Stimulated activated naive CD8-positive, alpha-beta T cell treated with anti-CD3 and anti-CD28 coated beads, Interleukin-15, amount 100 ng/mL, for 72 hours (primary cell): ENCODE results near the gene UPP1.

Experiments
- ATAC-seq: fragments of 150-1000 bp; cut with Tn5 transposase; 2 replicates; pipeline ENCODE4 v1.10.0; 2021; ENCODE audit warnings: mild to moderate bottlenecking, moderate library complexity
- DNase-seq, 2 donors: peaks; one replicate each; pipeline ENCODE4 v3.0.0; 2021 to 2022
- H3K27ac Mint-ChIP-seq, 2 donors: one replicate each; pipeline ENCODE4 v1.8.0; 2022; ENCODE audit warnings: mild to moderate bottlenecking in 2 of 2, mixed read lengths in 2 of 2, moderate library complexity in 2 of 2
- H3K27me3 Mint-ChIP-seq: one replicate; pipeline ENCODE4 v1.8.0; 2022; ENCODE audit warnings: mixed read lengths
- H3K4me1 Mint-ChIP-seq: one replicate; pipeline ENCODE4 v1.8.0; 2022; ENCODE audit warnings: mild to moderate bottlenecking, mixed read lengths
- H3K4me3 Mint-ChIP-seq, 2 donors: one replicate each; pipeline ENCODE4 v1.8.0; 2022; ENCODE audit warnings: mild to moderate bottlenecking in 2 of 2, mixed read lengths in 2 of 2, moderate library complexity in 1 of 2
- H3K9me3 Mint-ChIP-seq, 2 donors: one replicate each; pipeline ENCODE4 v1.8.0; 2022; ENCODE audit warnings: mixed read lengths in 2 of 2

UPP1 gene

DNA sequence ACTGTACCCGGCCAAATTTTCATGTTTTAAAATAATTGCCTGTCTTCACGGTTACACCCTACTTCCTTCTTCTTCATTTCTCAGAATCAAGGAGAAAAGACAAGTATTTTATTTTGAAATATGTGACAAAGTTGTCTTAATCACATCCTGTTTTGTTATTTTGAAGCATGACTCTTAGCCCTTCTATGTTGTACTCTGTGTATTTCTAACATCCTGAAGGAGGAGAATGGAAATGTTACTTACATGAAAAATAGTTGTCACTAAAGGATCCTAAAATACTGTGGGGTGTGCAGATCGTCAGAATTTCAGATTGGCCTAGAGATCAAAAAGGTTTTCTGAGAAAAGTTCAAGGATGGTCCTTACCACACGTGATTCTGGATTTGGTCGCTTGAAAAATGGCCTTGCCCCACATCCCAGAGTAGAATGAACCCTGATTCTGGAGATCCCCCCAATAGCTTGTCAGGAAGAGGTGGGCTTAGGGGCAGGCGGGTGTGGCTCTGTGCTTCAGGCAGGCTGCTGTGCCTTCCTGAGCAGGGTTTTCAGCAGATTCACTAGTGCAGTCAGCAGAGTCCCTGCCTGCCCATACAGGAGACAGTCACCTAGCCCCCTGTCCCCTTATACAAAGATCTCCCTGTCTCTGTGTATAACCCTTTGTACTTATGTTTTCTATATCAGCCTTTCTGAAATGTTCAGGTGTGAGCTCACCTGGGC, 8.6 kb downstream of the UPP1 start:
- Mint-ChIP-seq H3K27ac (peak overlapping the region; percentile 72 to 91), H3K4me3 (peak overlapping the region; percentile 43 to 60), H3K27me3 (no peaks in the 10 kb centered on the region), H3K9me3 (no peaks in the 10 kb centered on the region), H3K4me1 (peaks cover 67% of the 10 kb centered on the region)
- peak; percentile 68 for ATAC-seq
- DNase-seq: peak in 1 of 2 donors; percentile 14

DNA sequence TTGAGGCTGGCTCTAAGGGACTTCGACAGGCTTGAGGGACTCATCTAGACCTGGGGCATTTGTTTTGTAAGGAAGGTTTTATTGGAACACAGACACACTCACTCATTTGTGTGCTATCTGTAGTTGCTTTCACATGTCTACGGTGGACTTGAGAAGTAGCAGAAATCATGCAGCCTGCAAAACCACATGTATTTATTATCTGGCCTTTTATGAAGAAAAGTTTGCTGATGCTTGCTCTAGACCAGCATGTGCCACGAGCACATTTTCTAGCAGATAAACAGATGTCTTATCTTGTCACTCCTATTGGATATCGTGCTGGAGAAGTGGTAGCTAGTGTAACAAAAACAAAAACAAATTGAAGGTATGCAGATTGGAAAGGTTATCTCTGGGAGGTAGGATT, 9.8 kb downstream of the UPP1 start:
- Mint-ChIP-seq H3K27me3 (no peaks in the 10 kb centered on the region), H3K27ac (peak overlapping the region; percentile 72 to 91), H3K4me3 (no peak overlapping the region), H3K4me1 (peaks cover 58% of the 10 kb centered on the region), H3K9me3 (no peaks in the 10 kb centered on the region)
- ATAC-seq (no peak), DNase-seq (no peak)

DNA sequence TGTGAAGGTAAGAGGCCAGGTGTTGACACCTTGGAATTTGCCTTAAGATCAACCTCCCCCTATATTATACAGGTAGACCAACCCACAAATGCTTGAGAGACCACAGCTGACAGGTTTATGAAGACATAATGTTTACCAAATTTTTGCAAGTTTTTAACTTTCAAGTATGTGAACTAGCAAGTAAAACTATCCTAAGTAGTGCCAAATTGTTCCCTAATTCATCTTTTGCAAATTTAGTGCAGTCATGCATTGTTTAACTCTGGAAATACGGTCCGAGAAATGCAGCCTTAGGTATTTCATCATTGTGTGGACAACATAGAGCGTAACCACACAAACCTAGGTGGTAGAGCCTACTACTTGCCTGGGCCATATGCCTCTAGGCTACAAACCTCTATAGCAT, 10.7 kb downstream of the UPP1 start:
- Mint-ChIP-seq H3K4me1 (peaks cover 49% of the 10 kb centered on the region), H3K4me3 (no peak overlapping the region), H3K9me3 (no peaks in the 10 kb centered on the region), H3K27ac (no peak overlapping the region), H3K27me3 (no peaks in the 10 kb centered on the region)
- ATAC-seq: no peak
- no peak for DNase-seq

DNA sequence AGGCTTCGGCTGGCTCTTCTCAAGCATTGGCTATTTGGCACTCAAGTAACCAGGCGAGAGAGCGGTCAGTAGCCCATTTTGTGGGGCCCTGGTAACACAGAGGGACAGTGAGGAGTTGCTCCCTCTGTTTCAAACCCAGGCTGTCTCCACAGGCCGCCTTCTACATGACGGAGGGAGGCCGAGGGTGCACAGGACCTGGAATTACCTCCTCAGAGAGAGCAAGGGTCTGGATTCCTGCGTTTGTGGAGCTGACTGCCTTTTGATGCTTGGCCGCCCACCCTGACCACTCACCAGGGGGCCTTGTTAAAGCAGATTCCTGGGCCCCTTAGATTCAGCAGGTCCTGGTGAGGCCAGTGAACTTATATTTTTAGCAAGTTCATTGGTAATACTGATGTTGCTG, 12.3 kb downstream of the UPP1 start:
- no peaks in the 10 kb centered on the region for H3K9me3 Mint-ChIP-seq
- ATAC-seq: no peak
- DNase-seq: no peak
- no peak overlapping the region for H3K4me3 Mint-ChIP-seq
- no peaks in the 10 kb centered on the region for H3K27me3 Mint-ChIP-seq
- no peak overlapping the region for H3K27ac Mint-ChIP-seq
- H3K4me1 Mint-ChIP-seq: peaks cover 35% of the 10 kb centered on the region

DNA sequence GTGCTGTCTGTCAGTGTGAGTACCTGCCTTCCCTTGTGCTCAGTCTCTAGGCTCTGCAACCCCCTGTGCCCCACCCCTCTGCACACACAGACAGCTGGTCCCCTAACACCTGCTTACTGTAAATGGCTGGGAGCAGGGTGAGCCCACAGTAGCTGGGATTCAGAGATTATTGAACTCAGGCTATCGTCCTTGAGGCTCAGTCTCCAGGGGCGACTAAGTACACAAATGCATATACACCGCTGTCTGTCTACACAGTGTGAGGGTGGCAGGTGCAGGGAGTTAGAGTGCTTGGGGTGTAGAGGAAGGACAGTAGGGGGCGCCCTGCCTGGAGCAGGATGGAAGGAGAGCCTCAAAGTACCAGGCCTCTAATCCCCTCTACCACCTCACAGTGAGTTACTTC, 12.9 kb downstream of the UPP1 start:
- Mint-ChIP-seq H3K9me3 (no peaks in the 10 kb centered on the region), H3K4me1 (peaks cover 28% of the 10 kb centered on the region), H3K27ac (no peak overlapping the region), H3K27me3 (no peaks in the 10 kb centered on the region), H3K4me3 (no peak overlapping the region)
- DNase-seq (no peak), ATAC-seq (peak; percentile 31)

DNA sequence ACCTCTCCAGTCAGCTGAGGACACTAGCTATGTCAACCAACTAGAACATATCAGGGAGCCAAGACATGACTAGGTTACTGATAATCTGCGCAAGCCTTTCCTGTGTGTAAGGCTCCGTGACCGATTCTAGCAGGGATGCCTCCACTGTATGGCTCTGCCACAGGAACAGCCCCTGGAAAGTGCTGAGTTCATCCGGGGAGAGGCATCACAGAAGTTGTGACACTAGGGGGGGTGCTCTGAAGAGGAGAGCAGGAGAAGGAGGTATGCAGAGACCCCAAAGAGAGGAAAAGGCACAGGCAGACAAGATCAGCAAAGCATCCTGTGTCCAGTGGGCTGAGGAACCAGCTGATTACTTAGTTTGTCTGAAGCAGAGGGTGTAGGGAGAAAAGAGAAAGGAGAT, 13.5 kb downstream of the UPP1 start:
- no peak overlapping the region for H3K4me3 Mint-ChIP-seq
- no peaks in the 10 kb centered on the region for H3K9me3 Mint-ChIP-seq
- H3K27me3 Mint-ChIP-seq: no peaks in the 10 kb centered on the region
- H3K27ac Mint-ChIP-seq: no peak overlapping the region
- DNase-seq (no peak), ATAC-seq (no peak)
- H3K4me1 Mint-ChIP-seq: peaks cover 26% of the 10 kb centered on the region

DNA sequence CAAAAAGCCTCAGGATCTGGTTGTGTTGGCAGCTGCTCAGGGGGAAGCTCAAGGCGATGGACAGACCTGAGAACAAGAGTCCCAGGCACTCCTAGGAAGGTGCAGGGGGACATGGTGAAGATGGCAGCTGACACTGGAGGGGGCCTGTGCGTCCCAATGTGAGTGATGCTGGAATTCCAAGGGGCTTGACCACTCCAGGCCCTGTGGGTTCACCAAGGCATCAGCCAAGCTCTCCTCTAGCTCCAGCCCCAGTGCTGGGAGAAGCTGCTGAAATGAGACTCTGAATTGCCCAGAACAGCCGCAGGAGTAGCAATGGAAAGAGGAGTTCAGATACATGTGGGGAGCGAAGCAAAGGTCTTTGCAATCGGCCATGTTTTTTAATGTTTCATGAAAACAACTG, 16.0 kb downstream of the UPP1 start:
- Mint-ChIP-seq H3K27me3 (no peaks in the 10 kb centered on the region), H3K27ac (peak overlapping the region; percentile 20 to 82), H3K4me3 (no peak overlapping the region), H3K9me3 (no peaks in the 10 kb centered on the region), H3K4me1 (peaks cover 14% of the 10 kb centered on the region)
- DNase-seq: no peak
- ATAC-seq: no peak

DNA sequence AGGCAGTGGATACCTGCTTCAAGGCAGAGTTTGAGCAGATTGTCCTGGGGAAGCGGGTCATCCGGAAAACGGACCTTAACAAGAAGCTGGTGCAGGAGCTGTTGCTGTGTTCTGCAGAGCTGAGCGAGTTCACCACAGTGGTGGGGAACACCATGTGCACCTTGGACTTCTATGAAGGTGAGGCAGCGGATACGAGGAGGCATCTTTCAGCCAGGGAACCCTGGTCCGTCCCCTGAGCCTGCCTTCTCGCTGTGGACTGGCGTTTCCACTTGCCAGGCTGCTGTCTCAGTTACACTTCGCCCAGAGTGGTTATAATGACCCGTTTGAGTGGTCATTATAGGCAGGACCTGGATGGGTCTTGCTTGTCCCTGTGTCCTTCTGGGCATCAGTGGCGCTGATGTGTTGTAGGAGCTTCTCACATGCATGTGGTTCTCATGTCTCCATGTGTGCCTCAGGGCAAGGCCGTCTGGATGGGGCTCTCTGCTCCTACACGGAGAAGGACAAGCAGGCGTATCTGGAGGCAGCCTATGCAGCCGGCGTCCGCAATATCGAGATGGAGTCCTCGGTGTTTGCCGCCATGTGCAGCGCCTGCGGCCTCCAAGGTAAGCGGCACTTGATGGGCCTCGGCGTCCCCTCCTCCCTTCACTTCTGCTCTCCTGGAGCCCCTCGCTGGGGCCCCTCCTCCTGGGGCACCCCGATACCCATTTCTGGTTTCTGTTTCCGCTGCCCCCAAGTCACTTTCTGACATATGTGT, 18.0 kb downstream of the UPP1 start:
- DNase-seq: no peak
- peaks cover 19% of the 10 kb centered on the region for H3K4me1 Mint-ChIP-seq

DNA sequence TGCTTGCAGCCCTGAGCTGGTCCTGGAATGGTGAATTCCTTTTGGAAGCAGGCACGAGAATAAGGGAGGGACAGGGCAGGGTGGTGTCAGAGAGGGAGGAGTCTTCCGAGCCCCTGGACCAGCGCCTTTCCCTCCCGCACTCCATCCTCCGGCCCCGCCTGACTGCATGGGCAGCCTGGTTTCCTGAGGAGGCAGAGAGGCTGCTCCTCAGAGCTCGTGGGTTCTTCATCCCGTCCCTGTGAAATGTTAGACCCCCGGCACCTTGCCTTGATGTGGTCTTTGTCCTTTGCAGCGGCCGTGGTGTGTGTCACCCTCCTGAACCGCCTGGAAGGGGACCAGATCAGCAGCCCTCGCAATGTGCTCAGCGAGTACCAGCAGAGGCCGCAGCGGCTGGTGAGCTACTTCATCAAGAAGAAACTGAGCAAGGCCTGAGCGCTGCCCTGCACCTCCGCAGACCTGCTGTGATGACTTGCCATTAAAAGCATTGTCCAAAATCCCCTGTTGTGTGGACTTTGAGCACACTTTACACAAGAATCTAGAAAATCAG, 18.9 kb downstream of the UPP1 start:
- ATAC-seq (no peak), DNase-seq (no peak)
- no peak overlapping the region for H3K27ac Mint-ChIP-seq
- H3K4me1 Mint-ChIP-seq: peaks cover 19% of the 10 kb centered on the region
- no peak overlapping the region for H3K4me3 Mint-ChIP-seq
- no peaks in the 10 kb centered on the region for H3K27me3 Mint-ChIP-seq
- no peaks in the 10 kb centered on the region for H3K9me3 Mint-ChIP-seq

More for the DNA sequence above, 18.0 kb downstream of the UPP1 start:
- no peaks in the 10 kb centered on the region for H3K27me3 Mint-ChIP-seq
- no peaks in the 10 kb centered on the region for H3K9me3 Mint-ChIP-seq
- no peak overlapping the region for H3K4me3 Mint-ChIP-seq
- no peak for ATAC-seq
- peak overlapping the region in 1 of 2 donors; percentile 60 for H3K27ac Mint-ChIP-seq

DNA sequence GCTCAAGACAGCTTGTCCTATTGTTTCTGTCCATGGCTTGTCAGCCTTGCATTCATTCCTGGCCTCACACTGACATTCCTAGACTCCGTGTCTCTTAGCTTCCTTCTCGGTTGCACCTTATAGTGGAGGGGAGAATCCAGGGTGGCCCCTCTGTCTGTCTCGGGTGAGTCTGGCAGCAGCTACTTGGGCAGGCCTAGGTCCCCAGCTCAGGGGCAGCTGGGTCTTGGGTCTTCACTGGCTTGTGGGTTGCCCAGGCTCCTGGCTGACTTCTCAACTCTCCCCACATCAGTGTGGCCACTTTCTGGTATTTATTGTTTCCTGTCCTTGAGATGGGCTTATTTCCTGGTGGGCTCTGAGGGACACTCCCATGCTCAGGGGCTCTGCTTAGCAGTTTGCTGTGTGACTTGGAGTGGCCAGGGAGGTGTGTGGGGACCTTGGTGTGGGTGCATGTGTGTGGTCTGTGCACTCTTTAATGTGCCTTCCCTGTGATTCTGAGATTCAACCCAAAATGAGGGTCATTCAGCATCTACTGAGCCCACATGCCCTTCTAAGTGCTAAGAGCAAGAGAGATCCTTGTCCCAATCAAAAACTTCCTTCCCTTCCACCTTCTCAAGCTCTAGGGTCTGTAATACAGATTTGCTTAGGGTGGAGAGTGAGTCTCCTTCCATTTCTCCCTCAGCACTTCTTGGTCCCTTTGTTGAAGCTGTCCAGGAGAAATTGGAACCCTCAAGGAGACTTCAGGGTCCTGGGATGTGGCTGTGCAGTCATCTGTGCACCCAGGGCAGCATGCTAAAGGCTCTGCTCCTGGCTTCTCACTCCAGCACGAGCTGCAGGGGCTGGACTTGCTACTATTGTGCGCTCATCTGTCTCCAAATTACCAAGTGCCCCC, 20.1 kb downstream of the UPP1 start:
- H3K4me3 Mint-ChIP-seq: no peak overlapping the region
- H3K9me3 Mint-ChIP-seq: no peaks in the 10 kb centered on the region
- ATAC-seq: peak; percentile 16
- no peaks in the 10 kb centered on the region for H3K27me3 Mint-ChIP-seq
- peak overlapping the region in 1 of 2 donors; percentile 83 for H3K27ac Mint-ChIP-seq
- peaks cover 19% of the 10 kb centered on the region for H3K4me1 Mint-ChIP-seq
- DNase-seq: no peak

DNA sequence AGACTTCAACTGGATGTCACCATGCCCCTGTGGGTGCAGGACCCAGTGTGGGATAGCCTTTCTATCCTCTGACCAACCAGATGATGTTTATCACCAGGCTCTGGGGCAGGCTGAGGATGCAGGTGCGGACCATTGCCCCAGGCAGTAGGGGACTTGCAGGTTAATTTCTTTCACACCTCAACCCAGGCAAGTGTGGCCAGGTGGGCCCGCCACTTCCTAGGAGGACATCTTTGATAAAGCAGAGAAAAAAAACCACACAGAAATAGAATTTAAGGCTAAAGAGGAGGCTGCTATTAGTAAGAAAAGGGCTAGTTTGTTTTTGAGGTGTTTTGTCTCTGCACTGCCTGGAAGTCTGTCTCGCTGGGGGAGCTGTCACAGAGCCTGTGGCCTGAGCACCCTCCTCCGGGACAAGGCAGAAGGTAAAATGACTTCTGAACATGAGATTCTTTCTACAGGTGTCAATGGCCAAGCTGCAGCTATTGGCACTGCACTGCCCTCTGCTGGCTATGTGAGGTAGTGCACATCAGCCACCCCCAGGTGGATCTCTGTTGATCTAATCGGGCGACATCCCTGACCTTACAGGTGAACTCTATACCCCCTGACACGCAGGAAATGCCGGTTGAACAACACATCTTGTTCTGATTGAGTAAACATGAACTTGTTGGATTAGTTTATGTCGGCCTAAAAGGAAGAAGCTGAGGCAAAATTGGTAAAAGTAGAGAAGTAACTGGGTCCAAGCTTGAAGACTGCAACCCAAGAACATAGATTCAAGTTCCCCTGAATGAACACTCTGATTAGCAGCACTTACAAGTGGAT, 21.0 kb downstream of the UPP1 start:
- H3K4me3 Mint-ChIP-seq: no peak overlapping the region
- peaks cover 19% of the 10 kb centered on the region for H3K4me1 Mint-ChIP-seq
- H3K9me3 Mint-ChIP-seq: no peaks in the 10 kb centered on the region
- DNase-seq (peak; percentile 84 to 85), ATAC-seq (peak; percentile 86)
- no peaks in the 10 kb centered on the region for H3K27me3 Mint-ChIP-seq
- peak overlapping the region in 1 of 2 donors; percentile 68 for H3K27ac Mint-ChIP-seq

DNA sequence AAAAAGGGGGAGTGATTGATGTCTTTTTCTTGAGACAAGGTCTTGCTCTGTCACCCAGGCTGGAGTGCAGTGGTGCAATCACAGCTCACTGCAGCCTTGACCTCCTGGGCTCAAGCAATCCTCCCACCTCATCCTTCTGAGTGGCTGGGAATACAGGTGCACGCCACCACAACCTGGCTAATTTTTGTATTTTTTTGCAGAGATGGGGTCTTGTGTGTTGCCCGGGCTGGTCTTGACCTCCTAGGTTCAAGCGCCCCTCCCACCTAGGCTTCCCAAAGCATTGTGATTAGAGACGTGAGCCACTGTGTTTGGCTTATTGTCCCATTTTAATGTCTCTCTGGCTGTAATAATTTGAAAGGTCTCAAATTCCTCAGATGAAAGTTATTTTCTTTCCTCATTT, 21.8 kb downstream of the UPP1 start:
- H3K27me3 Mint-ChIP-seq: peaks cover 2% of the 10 kb centered on the region

DNA sequence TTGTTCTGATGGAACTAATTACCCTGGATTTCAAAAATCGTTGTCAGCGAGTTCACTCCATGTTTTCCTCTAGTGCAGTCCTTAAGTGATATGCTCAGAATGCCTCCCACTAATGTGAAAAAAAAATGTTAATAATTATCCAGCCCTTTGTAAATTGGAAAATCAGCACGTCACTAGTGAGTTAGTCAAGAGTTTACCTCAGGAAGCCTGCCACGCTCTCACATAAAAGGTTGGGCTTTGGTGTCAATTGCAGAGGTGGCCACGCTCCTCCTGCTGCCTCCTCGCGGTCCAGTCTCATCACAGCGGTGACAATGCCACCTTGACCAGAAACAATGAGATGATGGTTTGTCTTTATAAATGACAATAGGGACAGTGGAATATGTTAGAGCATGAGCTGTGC, 22.5 kb downstream of the UPP1 start:
- Mint-ChIP-seq H3K9me3 (no peaks in the 10 kb centered on the region), H3K27ac (no peak overlapping the region), H3K4me1 (peaks cover 24% of the 10 kb centered on the region), H3K4me3 (no peak overlapping the region), H3K27me3 (peaks cover 10% of the 10 kb centered on the region)
- ATAC-seq: no peak
- no peak for DNase-seq

More for the DNA sequence above, 21.8 kb downstream of the UPP1 start:
- H3K4me3 Mint-ChIP-seq: no peak overlapping the region
- no peak for ATAC-seq
- peaks cover 21% of the 10 kb centered on the region for H3K4me1 Mint-ChIP-seq
- no peak overlapping the region for H3K27ac Mint-ChIP-seq
- H3K9me3 Mint-ChIP-seq: no peaks in the 10 kb centered on the region
- no peak for DNase-seq

DNA sequence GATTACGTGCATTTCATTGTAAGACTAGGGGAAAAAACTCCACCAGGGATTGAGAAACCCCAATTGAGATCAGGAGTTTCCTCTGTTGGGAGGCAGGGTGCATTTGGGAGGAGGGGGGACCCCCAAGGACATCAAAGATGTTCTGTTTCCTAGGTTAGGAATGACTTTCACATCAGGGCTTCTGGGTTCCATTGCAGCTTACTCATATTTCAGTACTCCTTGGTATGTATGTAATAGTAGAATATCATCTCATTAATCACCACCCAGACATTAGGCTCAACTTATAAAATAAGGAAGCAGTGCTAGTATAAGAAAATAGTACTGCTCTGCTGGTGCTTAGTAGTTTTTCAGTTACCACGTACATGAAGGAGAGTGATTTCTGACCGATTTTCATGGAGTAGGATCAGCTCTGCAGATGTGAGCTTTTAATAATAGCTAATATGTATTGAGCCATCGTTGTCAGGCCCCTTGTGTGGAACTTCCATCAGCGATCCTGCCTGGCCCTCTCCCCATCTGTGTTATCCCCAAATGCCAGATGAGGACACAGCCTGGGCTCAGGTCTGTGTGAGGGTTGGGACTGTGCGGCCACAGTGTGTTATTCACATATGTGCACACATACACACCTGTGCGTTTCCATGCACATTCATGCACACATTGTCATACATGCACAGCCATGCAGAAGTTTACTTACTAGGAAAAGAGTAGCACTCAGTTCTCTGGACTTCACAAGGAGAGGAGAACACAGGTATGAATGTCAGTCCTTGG, 23.5 kb downstream of the UPP1 start:
- Mint-ChIP-seq H3K4me3 (no peak overlapping the region), H3K27ac (no peak overlapping the region), H3K27me3 (peaks cover 12% of the 10 kb centered on the region), H3K9me3 (no peaks in the 10 kb centered on the region), H3K4me1 (peaks cover 20% of the 10 kb centered on the region)
- no peak for ATAC-seq
- DNase-seq: no peak
